Inflammatory macrophage (primary cell): Measurements from ENCODE around the gene AMBP.

Source experiments
- DNase-seq, 2 donors: peaks; one replicate each; pipeline ENCODE4 v3.0.0-alpha.2; 2020 to 2022
- total RNA-seq, 18 experiments: gene quantifications; one replicate each; lab custom pipeline; 2026; ENCODE audit warnings: mixed read lengths in 6 of 18, inconsistent platforms in 2 of 18; lab: John Stamatoyannopoulos, UW

AMBP gene
- 0 to 0.19 (median 0.05) reads per million in 18 experiments for total RNA-seq

- DNase-seq, result no peak
Observed at GRCh38 chr9:114078021-114078780, at the start of gene AMBP. Gene AMBP, minus strand, starts transcription at chr9:114078300. Its CDS starts 91 bp downstream, at chr9:114078209.

DNA sequence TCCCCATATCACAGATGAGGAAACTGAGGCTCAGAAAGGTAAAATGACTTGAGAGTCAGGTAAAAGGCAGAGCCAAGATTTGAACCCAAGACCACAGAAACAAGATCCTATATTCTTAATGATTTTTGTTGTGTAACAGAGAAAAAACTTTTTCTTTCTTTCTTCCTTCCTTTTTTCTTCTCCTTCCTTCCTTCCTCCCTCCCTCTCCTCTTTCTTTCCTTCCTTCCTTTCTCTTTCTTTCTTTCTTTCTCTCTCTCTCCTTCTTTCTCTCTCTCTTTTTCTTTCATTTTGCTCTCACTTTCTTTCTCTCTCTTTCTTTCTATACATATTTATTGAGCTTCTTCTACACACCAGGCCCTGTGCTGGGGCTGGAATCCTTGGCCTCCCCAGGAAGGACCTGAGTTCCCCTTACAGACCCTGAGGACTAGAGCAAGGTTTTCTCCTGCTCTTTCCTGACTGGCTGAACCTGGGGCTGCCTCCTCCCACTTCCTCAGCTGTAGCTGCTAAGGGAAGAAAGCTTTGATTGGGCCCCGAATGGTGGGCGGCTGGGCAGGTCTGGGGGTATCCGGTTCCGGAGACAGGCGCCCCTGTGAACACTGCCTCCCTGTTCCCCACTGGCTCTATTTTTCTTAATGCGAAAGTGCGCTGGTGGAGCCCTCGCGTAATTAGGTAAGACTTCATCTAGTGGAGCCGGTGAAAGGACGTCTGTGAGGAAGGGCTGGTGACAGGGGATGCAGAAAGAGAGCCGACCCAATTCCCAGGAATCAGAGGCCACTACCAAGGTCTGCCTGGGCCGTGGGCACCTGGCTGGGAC, 48.4 kb upstream of the AMBP start:
- no peak for DNase-seq

GRCh38 chr9:114125476-114126013, 47.4 kb upstream of the AMBP start:
- DNase-seq, result no peak

GRCh38 chr9:114124666-114125475, 46.8 kb upstream of the AMBP start:
- no peak for DNase-seq

DNA sequence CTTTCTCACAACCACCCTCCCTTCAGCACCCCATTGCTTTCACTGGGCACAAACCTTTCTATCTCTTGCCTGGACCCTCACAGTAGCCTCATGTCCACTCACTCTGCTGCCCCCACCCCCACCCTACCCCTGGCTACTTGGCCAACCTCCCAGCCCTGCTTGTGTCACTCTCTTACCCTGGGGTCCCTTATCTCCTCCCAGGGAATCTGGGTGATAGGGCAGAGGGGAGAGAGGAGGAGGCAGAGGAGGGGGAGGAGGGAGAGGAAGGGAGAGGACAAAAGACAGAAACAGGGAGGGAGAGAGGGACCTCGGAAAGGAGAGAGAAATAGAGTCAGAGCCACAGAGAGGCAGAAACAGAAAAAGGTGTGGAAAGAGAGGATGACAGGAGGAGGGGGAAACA, 46.0 kb upstream of the AMBP start:
- DNase-seq, result no peak

GRCh38 chr9:114123031-114123977, 45.2 kb upstream of the AMBP start:
- DNase-seq, result no peak

DNA sequence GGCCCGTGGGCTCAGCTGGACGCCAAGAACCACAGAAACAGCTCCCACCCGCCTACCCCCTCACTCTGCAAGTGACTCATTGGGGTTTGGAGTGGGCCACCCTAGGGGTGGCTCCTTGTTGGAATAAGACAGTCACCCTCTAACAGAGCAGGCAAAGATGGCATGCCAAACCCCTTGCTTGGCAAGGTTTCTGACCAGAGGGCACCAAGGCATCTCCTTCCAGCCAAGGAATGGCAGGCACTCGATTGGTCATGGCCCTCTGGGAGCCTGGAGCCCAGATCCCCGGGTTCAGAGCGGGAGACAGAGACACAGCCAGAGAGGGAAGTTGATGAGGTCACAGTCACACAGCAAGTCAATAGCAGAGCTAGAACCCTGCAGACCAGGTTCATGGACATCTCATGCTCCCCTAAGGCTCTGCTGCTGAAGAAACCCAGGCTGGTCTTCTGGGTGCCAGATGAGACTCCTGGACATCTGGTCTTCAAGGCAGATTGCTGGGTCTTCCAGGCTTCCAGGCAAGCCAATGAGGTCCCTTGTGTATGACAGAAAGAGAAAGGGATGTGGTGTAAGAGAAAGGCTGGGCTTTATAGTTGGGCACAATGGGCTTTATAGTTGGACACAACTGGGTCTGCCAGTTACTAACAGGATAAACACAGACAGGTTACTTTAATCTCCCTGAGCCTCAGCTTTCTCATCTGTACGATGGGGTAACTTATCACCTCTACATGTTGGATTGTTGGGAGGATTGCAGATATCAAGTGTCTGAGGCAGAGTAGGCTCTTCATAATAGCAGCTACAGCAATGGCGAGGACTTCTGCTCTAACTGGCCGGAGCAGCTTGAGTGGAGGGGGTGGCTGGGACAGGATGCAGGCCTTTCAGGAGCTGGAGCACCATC, 44.3 kb upstream of the AMBP start:
- no peak for DNase-seq

GRCh38 chr9:114121227-114122135, 43.4 kb upstream of the AMBP start:
- DNase-seq, result no peak

DNA sequence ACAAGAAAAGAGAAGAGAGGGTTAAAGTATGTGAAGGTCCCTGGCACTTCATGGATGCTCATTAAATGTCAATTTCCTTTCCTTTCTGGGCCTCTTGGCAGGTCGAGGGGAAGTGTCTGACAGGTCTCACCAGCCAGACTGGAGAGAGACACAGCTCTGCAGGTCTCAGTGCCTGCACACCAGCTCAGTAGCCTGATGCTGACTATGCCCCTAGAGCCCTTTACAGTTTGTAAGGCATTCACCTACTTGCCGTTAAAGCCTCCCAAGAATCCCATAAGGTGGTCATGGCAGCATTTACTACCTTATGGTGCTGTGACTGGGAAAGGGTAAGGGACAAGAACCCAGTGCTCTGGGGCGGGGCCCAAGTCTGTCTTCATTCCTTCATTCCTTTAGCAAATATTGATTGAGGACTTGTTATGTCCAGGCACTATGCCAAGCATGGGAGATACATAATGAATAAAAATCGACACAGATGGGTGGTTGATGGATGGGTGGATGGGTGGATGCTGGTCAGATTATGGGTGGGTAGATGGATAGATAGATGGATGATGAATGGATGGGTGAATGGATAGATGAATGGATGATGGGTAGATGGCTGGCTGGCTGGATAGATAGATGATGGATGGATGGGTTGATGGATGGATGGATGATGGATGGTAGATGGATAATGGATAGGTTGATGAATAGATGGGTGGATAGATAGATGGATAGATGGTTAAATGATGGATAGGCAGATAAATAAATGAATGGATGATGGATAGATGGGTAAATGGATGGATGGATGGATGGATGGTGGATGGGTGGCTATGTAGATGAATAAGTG, 42.3 kb upstream of the AMBP start:
- no peak for DNase-seq

DNA sequence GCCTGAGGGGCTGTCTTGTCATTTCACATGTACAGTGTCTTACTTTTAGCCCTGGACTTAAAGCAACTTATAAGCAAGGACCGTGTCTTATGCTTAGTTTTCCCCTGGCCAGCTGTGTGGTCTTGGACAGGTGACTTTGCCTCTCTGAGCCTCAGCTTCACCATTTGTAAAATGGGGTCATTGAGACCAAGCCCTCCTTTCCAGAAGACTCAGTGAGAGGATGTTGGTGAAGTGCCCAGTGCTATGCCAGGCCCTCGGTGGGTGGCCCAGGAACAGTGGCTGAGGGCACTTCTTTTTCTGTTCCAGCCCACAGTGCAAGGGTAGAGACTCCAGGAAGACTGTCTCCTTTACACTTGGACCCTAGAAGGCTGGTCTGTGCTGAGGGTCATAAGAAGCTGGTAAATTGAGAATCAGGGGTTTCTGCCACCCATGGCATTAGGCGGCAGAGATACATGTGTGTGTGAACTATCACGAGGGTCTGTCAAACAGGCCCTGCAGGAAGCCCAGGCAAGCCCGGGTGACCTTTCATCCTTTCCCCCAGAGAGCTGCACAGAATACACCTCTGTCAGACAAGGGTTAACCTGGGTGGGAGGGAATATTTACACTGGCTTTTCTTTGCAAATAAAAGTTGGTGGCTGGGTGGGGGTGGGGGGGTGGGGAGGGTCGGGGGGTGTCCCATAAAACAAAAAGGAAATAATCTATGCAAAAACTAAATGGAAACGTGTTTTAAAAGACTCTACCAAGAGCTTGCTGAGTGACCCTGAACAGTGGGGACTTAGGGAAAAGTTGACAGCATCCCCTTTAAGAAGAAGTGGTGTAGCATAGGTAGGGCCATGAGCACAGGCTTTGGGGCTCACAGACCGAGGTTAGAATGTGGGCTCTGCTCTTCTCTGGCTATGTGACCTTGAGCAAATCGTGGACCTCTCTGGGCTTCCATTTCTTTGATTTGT, 41.4 kb upstream of the AMBP start:
- DNase-seq, result no peak

- no peak for DNase-seq
Observed at GRCh38 chr9:114117996-114118830, 40.1 kb upstream of the AMBP start.

- no peak for DNase-seq
Observed at GRCh38 chr9:114117614-114117995, 39.5 kb upstream of the AMBP start.

- DNase-seq, result no peak
Observed at GRCh38 chr9:114116126-114116747, 38.1 kb upstream of the AMBP start.

DNA sequence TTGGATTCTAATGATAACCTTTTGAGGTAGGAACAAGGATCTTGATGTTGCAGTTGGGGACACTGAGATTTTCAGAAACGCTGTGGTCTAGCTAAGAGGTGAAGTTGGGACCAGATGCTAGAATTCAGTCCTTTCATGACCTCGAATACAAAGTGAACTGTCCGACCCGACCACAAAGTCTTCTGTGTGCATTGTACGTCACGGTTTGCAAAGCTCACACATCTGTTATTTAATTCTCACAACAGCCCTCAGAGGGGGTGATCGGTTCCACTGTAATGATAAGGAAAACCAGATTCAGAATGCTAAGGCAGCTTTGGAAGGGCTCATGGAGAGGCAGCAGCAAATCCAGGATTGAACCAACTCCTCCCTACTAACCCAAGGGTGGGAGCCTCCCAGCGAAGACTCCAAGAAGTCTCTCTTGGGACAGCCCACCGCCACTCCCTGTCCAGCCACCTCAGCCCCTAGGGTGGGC, 37.6 kb upstream of the AMBP start:
- DNase-seq, result no peak

DNA sequence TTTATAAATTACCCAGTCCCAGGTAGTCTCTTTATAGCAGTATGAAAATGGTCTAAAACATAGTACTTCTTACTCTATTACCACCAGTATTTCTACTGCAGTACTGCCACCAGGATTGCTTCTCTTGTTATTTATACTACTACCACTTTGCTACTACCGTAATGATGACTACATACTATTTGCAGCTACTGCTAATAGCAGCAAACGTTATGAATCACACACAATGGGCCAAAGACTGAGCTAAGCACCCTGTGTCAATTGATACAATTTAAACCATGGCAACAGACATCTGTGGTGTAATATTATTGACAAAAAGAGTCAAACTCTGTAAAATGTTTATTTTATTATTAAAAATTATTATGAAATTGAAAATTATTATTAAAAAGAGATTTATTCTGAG, 36.3 kb upstream of the AMBP start:
- no peak for DNase-seq
